Measurements from ENCODE around the gene DENND1C. TPM values are rescaled to one million over a fixed set of nuclear protein-coding genes. Genes with fewer than 3 reads are reported as not detected.

The DENND1C gene
- total and polyA plus RNA-seq, 2 experiments from 2014 or later, result 3.1 to 6.1 TPM

GRCh38 chr19:6514089-6514488 is 32.5 kb upstream of the DENND1C start:
- ATAC-seq, result no peak
- H3K27ac ChIP-seq (ENCODE audit: low read depth), result no peak overlapping the region
- no peaks in the 10 kb centered on the region for H3K4me1 ChIP-seq (ENCODE audit: insufficient read depth)
- no peak overlapping the region for H3K4me2 ChIP-seq
- H3K9me3 Mint-ChIP-seq, result peaks cover 4% of the 10 kb centered on the region
- H4K20me1 ChIP-seq (replicated peaks; ENCODE audit: insufficient read depth), result no peaks in the 10 kb centered on the region
- no peaks in the 10 kb centered on the region for H3K79me2 ChIP-seq (replicated peaks; ENCODE audit: insufficient read depth)
- no peaks in the 10 kb centered on the region for H3K36me3 ChIP-seq (ENCODE audit: insufficient read depth)
- H3F3A ChIP-seq (replicated peaks; ENCODE audit: low read depth), result no peaks in the 10 kb centered on the region
- H2AFZ ChIP-seq, result no peak overlapping the region
- no peak overlapping the region for H3K27ac Mint-ChIP-seq
- no peak overlapping the region for H3K4me3 ChIP-seq
- no peak for DNase-seq (ENCODE audit: low spot score)
- no peaks in the 10 kb centered on the region for H3K9me2 ChIP-seq (ENCODE audit: insufficient read depth)
- H3K4me3 Mint-ChIP-seq, result no peak overlapping the region
- no peaks in the 10 kb centered on the region; the same call in 2 of the 3 replicates for H3K36me3 Mint-ChIP-seq (ENCODE audit: low read depth)
- H3K4me1 Mint-ChIP-seq, result peaks cover 3% of the 10 kb centered on the region
- TF ChIP-seq ZNF114 (CRISPR knock-in tag; IDR thresholded peaks at IDR 0.05) (no peak), ZNF331 (CRISPR knock-in tag; IDR thresholded peaks at IDR 0.05; ENCODE audit: low read depth) (no peak), NANOG (IDR thresholded peaks at IDR 0.05; ENCODE audit: borderline replicate concordance) (no peak), ZNF462 (CRISPR knock-in tag; IDR thresholded peaks at IDR 0.05) (no peak), POLR2AphosphoS5 (IDR thresholded peaks at IDR 0.05; ENCODE audit: low read depth) (no peak), STAT1 (IDR thresholded peaks at IDR 0.05; ENCODE audit: unreplicated experiment) (no peak), CTCF (conservative IDR thresholded peaks at IDR 0.05; ENCODE audit: low read depth in 2 of 2) (no peak), ETS1 (IDR thresholded peaks at IDR 0.05) (no peak), EZH2 (IDR thresholded peaks at IDR 0.05; ENCODE audit: low read depth, unreplicated experiment) (no peak), EZH2phosphoT487 (IDR thresholded peaks at IDR 0.05; ENCODE audit: unreplicated experiment) (no peak), REST (IDR thresholded peaks at IDR 0.05; ENCODE audit: unreplicated experiment) (no peak)
- H3K27me3 ChIP-seq (ENCODE audit: insufficient read depth), result no peaks in the 10 kb centered on the region
- H3K27me3 Mint-ChIP-seq (ENCODE audit: insufficient read depth, low read depth, poor library complexity), result peaks cover 13% of the 10 kb centered on the region
